Peyer's patch (tissue), 4 donors: ENCODE data around the gene DNAL1. TPM values are rescaled to one million over a fixed set of nuclear protein-coding genes. Genes with fewer than 3 reads are reported as not detected.

ENCODE experiments used
- DNase-seq, 3 donors: peaks; one replicate each; pipeline ENCODE4 v3.0.0-alpha.2; 2017 to 2019
- H3K27ac ChIP-seq, 4 donors: fragments of 200-600 bp; sonication (generic); one replicate each; pipeline ENCODE4 v1.5.1; 2016 to 2019
- H3K27me3 ChIP-seq, 2 donors: fragments of 200-600 bp; sonication (generic); one replicate each; pipeline ENCODE4 v1.5.1; 2019
- H3K36me3 ChIP-seq, 3 donors: fragments of 200-600 bp; sonication (generic); one replicate each; pipeline ENCODE4 v1.5.1; 2016 to 2019
- H3K4me1 ChIP-seq, 4 donors: fragments of 200-600 bp; sonication (generic); one replicate each; pipeline ENCODE4 v1.5.1; 2016 to 2019
- H3K4me3 ChIP-seq, 4 donors: fragments of 200-600 bp; sonication (generic); 1 replicate in 3 of 4; 2 replicates in 1 of 4; pipeline ENCODE4 v1.5.1; 2016 to 2019; ENCODE audit warnings: mild to moderate bottlenecking in 1 of 4
- H3K9me3 ChIP-seq, 4 donors: fragments of 200-600 bp; sonication (generic); one replicate each; pipeline ENCODE4 v1.5.1; 2016 to 2019; ENCODE audit warnings: mild to moderate bottlenecking in 1 of 4
- POLR2A ChIP-seq, 2 donors: fragments of 450-650 bp; IDR thresholded peaks; one replicate each; pipeline ENCODE4 v1.5.1; 2017; ENCODE audit warnings: antibody characterized with exemption in 2 of 2, mild to moderate bottlenecking in 2 of 2, moderate library complexity in 2 of 2
- total RNA-seq, 4 donors: library from RNA; depleted of rRNA; stranded (reverse); fragments of >200 nt; gene quantifications; one replicate each; pipeline ENCODE4 v1.1.0, GENCODE V29; 2016
- TF ChIP-seq, protein P1 (sequence below), 6 experiments: fragments of 450-650 bp in 4 of 6; fragments of 200-600 bp in 2 of 6; sonication (generic) in 1 of 6; IDR thresholded peaks; one replicate each; pipeline ENCODE4 v1.5.1; 2017 to 2019; ENCODE audit warnings: antibody characterized with exemption in 6 of 6, mild to moderate bottlenecking in 3 of 6, moderate library complexity in 1 of 6

The DNAL1 gene
- total RNA-seq, 4 donors from 2014 or later, result 1.7 to 7.6 (median 4.6) TPM

DNA sequence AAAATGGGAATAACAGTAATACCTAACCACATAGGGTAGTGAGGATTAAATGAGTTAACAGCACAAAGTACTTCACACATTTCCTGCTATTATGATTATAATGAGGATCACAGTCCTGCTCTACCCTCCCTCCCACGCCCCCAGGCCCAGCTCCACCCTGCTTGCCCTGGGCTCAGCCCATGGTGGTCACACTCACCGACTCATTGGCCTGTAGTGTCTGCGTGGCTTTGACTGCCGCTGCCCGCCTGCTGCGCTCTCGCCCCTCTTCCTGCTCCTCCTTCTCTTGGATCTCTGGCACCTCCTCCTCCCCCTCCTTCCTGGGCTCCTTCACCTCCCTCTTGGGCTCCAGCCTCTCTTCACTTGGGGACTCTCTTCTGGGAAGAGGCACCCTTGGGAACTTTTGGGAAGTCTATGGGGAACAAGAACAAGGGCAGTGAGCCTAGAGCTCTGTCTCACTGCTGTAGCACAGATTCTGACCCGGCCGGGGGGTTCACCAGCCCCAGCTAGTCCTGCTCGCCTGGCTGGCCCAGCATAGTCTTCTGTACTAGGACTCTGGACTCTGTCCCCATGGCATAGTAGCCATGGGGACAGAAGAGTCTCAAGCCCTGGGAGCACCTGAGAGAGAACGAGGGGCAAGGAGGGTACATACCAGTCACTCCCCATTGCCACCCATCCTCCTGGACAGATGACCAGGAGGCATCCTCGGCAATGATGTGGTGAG lies 76.5 kb downstream of the DNAL1 start:
- peak overlapping the region in 1 of 4 donors; percentile 12 for H3K27ac ChIP-seq
- no peaks in the 10 kb centered on the region for H3K27me3 ChIP-seq
- no peaks in the 10 kb centered on the region for H3K9me3 ChIP-seq
- no peak overlapping the region for H3K4me3 ChIP-seq
- H3K4me1 ChIP-seq, result peaks cover 0 to 32% (median 2%) of the 10 kb centered on the region in 4 donors
- peaks cover 0 to 94% (median 0%) of the 10 kb centered on the region in 3 donors for H3K36me3 ChIP-seq
- TF ChIP-seq POLR2A (IDR thresholded peaks at IDR 0.05), result no peak
- TF ChIP-seq, protein P1, sequence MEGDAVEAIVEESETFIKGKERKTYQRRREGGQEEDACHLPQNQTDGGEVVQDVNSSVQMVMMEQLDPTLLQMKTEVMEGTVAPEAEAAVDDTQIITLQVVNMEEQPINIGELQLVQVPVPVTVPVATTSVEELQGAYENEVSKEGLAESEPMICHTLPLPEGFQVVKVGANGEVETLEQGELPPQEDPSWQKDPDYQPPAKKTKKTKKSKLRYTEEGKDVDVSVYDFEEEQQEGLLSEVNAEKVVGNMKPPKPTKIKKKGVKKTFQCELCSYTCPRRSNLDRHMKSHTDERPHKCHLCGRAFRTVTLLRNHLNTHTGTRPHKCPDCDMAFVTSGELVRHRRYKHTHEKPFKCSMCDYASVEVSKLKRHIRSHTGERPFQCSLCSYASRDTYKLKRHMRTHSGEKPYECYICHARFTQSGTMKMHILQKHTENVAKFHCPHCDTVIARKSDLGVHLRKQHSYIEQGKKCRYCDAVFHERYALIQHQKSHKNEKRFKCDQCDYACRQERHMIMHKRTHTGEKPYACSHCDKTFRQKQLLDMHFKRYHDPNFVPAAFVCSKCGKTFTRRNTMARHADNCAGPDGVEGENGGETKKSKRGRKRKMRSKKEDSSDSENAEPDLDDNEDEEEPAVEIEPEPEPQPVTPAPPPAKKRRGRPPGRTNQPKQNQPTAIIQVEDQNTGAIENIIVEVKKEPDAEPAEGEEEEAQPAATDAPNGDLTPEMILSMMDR (IDR thresholded peaks at IDR 0.05), result no peak
- DNase-seq, result no peak

DNA sequence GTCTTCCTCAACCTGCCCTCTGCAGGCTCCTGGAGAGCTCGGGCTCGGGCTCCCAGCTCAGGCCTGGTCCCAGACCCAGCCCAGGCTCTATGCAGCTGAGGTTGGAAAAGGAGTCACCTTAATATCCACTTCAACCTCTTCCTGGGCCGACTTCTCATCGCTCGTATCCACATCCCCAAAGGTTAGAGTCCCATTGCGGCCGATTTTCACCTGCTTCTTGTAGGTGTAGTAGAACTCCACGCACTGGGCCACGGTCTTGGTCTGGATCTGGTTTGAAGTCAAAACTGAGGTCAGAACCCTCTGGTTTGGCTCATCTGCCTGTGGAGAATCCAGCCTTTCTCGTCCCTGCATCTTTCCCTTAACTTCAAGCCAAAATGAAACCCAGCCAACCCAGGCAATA lies 77.8 kb downstream of the DNAL1 start:
- DNase-seq, result no peak
- H3K27ac ChIP-seq, result no peak overlapping the region
- no peaks in the 10 kb centered on the region for H3K9me3 ChIP-seq
- H3K27me3 ChIP-seq, result no peaks in the 10 kb centered on the region
- peaks cover 0 to 35% (median 2%) of the 10 kb centered on the region in 4 donors for H3K4me1 ChIP-seq
- H3K4me3 ChIP-seq, result no peak overlapping the region
- no peak for TF ChIP-seq POLR2A (IDR thresholded peaks at IDR 0.05)
- TF ChIP-seq, protein P1 (IDR thresholded peaks at IDR 0.05), result no peak
- peaks cover 0 to 99% (median 0%) of the 10 kb centered on the region in 3 donors for H3K36me3 ChIP-seq

DNA sequence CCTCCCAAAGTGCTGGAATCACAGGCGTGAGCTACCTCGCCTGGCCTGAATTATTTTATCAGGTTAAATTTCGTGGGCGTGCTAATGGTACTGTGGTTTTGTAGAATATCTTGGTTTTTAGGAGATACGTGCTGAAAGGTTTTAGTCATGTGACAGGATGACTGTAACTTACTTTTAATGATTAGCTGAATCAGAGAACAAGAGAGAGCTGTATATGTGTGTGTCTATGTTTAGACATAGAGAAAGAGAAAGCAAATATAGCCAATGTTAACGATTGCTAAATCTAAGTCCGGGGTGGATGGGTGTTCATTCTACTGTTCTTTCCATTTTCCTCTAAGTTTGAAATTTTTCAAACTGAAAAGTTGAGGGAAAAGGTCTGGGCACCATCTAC lies 78.6 kb downstream of the DNAL1 start:
- Histone ChIP-seq H3K36me3 (peaks cover 0 to 99% (median 0%) of the 10 kb centered on the region in 3 donors), H3K27me3 (no peaks in the 10 kb centered on the region), H3K9me3 (no peaks in the 10 kb centered on the region), H3K4me1 (peaks cover 0 to 42% (median 2%) of the 10 kb centered on the region in 4 donors), H3K4me3 (no peak overlapping the region), H3K27ac (peak overlapping the region; percentile 49 to 71 (median 62))
- DNase-seq, result no peak
- TF ChIP-seq POLR2A (IDR thresholded peaks at IDR 0.05), result no peak
- TF ChIP-seq, protein P1 (IDR thresholded peaks at IDR 0.05), result no peak

DNA sequence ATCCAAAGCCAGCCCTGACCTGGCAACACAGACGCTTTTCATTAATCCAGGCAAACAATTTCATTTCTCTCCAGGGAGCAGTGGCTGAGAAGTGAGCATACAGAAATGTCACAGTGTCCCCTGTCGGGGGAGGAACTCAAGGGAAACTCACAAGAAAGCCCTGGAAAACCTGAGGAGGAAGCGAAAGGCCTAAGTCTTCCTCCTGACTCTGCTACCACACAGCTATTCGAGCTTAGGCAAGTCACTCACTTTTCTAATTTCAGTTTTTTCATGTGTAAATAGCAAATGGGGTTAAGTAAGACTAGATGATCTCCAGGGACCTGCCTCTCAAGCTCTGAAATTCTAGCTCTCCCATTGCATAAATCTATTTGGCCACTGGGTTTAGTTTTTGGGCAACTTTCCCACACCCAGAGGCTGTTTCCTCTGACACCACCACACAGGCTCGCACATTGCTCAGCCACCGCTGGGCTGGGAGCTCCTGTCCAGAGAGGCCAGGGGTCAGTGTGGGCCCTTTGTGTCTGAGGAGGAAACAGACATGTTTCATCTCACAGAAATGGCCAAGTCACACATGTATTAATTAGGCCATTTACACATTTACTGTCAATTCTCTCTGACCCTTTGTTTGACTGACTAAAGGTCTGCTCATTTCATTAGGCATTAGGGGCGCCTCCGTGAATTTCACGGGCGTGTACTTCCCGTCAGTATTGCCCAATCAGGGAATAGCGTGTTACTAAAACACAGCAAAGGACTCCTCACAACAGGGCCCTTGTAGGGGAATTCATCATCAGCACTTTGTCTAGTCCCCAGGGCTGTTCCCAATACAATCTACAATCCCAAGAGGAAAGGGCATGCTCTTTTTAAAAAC lies 79.2 kb downstream of the DNAL1 start:
- TF ChIP-seq, protein P1 (IDR thresholded peaks at IDR 0.05), result peak in 2 of 6 experiments; percentile 6 to 11
- peak in 1 of 2 donors; percentile 27 for TF ChIP-seq POLR2A (IDR thresholded peaks at IDR 0.05)
- H3K27me3 ChIP-seq, result no peaks in the 10 kb centered on the region
- peak overlapping the region; percentile 49 to 71 (median 62) for H3K27ac ChIP-seq
- H3K4me1 ChIP-seq, result peaks cover 0 to 46% (median 2%) of the 10 kb centered on the region in 4 donors
- no peaks in the 10 kb centered on the region for H3K9me3 ChIP-seq
- peaks cover 0 to 96% (median 0%) of the 10 kb centered on the region in 3 donors for H3K36me3 ChIP-seq
- no peak overlapping the region for H3K4me3 ChIP-seq
- DNase-seq, result peak in 1 of 3 donors; percentile 74

DNA sequence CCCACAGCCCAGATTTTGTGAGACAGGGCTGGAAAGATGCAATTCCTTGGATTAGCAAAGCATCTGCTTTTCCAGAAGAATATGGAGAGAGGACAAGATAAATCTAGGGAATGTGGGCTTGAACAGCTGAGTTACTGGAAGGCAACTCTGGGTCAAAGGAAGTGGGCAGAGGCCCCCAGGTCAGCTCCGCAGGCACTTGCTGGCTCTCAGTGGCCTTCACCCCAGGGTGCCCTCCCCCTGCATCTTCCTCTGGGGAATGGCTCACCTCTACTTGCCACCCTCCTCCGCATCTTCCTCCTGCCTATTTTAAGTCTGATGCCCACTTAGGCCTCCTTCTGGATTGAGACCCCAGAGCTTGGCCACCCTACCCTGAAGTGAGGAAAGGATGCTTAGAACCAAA lies 79.9 kb downstream of the DNAL1 start:
- H3K36me3 ChIP-seq, result peaks cover 0 to 96% (median 0%) of the 10 kb centered on the region in 3 donors
- TF ChIP-seq, protein P1 (IDR thresholded peaks at IDR 0.05), result no peak
- no peak for TF ChIP-seq POLR2A (IDR thresholded peaks at IDR 0.05)
- H3K27ac ChIP-seq, result peak overlapping the region; percentile 49 to 71 (median 62)
- no peaks in the 10 kb centered on the region for H3K9me3 ChIP-seq
- no peaks in the 10 kb centered on the region for H3K27me3 ChIP-seq
- no peak for DNase-seq
- H3K4me3 ChIP-seq, result no peak overlapping the region
- H3K4me1 ChIP-seq, result peaks cover 0 to 53% (median 2%) of the 10 kb centered on the region in 4 donors
